AG04449 (cell line): ENCODE data around the gene ADNP.

Experiments
- CTCF ChIA-PET: fragments of 350-600 bp; formaldehyde crosslinking; extraction: SDS; loops from one replicate; lab custom pipeline; 2021; ENCODE audit warnings: antibody characterized with exemption; lab: Yijun Ruan, JAX
- POLR2A ChIA-PET: fragments of 400-600, 350-600 bp; formaldehyde crosslinking; extraction: SDS; loops from one replicate; lab custom pipeline; 2020; ENCODE audit warnings: antibody characterized with exemption, inconsistent platforms; lab: Yijun Ruan, JAX
- DNase-seq: peaks from one replicate; pipeline ENCODE4 v3.0.0-alpha.2; 2010; ENCODE audit warnings: low read depth, low spot score
- H3K4me3 ChIP-seq: 2 replicates; pipeline ENCODE4 v1.5.1; 2011; ENCODE audit warnings: low read depth, mild to moderate bottlenecking, control low read depth, low read length
- TF ChIP-seq, protein P1 (sequence below): IDR thresholded peaks from one replicate; pipeline ENCODE4 v1.5.1; 2011; ENCODE audit warnings: mild to moderate bottlenecking, moderate library complexity, low read length, control low read depth, inconsistent platforms; ENCODE audit not compliant: insufficient read depth; ENCODE audit errors: missing control alignments

ADNP gene

DNA sequence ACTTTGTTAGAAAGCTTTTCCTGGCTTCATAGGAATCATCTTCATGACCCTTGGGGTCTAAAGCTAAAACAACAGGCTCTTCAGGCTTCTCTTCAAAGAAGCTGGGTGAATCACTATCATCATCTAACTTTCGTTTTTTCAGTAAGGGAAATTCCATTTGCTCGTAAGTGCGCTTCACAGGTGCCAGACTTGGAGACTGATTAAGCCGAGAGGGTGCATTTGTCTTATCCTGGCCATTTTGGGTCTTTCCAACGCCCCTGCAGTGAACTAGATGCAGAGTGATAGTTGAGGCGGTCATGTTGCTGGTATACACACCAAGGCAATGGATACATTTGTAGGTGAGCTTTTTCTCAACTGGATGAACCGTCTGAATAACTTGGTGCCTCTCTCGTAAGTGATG lies 38.8 kb downstream of the ADNP start:
- H3K4me3 ChIP-seq: no peak overlapping the region
- TF ChIP-seq, protein P1, sequence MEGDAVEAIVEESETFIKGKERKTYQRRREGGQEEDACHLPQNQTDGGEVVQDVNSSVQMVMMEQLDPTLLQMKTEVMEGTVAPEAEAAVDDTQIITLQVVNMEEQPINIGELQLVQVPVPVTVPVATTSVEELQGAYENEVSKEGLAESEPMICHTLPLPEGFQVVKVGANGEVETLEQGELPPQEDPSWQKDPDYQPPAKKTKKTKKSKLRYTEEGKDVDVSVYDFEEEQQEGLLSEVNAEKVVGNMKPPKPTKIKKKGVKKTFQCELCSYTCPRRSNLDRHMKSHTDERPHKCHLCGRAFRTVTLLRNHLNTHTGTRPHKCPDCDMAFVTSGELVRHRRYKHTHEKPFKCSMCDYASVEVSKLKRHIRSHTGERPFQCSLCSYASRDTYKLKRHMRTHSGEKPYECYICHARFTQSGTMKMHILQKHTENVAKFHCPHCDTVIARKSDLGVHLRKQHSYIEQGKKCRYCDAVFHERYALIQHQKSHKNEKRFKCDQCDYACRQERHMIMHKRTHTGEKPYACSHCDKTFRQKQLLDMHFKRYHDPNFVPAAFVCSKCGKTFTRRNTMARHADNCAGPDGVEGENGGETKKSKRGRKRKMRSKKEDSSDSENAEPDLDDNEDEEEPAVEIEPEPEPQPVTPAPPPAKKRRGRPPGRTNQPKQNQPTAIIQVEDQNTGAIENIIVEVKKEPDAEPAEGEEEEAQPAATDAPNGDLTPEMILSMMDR: no peak
- ChIA-PET POLR2A (no interaction called here), CTCF (interaction anchor here (0.7 to 2.6 kb wide), 3 partner anchors 27 to 98 kb away, joined by 3 to 12 read pairs (median 7); partner anchors contain the start of gene BCAS4)
- no peak for DNase-seq

DNA sequence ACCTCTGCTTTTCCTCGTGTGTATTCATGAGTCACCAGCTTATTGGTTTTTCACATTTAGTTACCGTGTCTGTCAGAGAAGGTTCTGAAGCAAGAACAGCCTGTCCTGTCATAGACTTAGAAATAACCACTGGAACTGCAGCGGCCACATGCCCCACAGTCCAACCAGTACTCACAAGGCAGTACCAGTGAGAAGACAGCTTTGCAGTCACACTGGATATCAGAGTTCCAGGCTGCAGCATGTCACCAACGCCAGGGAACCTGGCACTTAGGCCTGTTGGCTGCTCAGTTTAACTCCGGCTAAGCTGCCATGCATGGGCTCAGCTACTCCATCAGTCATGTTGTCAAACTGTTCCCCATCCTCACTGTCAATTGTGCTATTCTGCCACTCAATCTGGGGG lies 40.1 kb downstream of the ADNP start:
- no peak for DNase-seq
- ChIA-PET POLR2A (interaction anchor here (0.7 kb wide), 1 partner anchor 40 kb away, joined by 3 read pairs; the partner anchor contains the start of gene ADNP), CTCF (interaction anchor here (1.4 to 2.6 kb wide), 4 partner anchors 9 to 100 kb away, joined by 3 to 12 read pairs (median 6); partner anchors contain the start of gene BCAS4)
- TF ChIP-seq, protein P1: no peak
- no peak overlapping the region for H3K4me3 ChIP-seq

DNA sequence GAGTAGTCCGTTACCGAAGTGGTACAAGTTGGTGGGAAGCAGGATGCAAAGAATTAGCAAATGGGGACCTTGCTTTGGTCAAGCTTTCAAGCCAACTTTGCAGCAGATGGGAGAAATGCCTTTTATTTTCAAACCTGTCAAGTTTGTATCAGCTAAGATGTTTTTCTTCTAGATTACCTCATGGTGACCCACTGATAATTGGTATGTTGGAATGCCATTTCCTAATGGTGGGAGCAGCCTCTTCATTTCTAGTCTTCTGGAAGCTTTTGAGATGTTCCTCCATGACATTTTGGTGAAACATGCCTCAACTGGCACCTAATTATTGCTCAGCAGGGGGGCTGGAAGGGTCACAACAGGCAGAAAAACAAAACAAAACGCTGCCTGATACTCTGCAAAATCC lies 43.7 kb downstream of the ADNP start:
- no peak overlapping the region for H3K4me3 ChIP-seq
- TF ChIP-seq, protein P1: no peak
- DNase-seq: no peak
- ChIA-PET POLR2A (no interaction called here), CTCF (interaction anchor here (1.9 kb wide), 1 partner anchor 97 kb away, joined by 5 read pairs; no protein-coding TSS in a partner anchor)

DNA sequence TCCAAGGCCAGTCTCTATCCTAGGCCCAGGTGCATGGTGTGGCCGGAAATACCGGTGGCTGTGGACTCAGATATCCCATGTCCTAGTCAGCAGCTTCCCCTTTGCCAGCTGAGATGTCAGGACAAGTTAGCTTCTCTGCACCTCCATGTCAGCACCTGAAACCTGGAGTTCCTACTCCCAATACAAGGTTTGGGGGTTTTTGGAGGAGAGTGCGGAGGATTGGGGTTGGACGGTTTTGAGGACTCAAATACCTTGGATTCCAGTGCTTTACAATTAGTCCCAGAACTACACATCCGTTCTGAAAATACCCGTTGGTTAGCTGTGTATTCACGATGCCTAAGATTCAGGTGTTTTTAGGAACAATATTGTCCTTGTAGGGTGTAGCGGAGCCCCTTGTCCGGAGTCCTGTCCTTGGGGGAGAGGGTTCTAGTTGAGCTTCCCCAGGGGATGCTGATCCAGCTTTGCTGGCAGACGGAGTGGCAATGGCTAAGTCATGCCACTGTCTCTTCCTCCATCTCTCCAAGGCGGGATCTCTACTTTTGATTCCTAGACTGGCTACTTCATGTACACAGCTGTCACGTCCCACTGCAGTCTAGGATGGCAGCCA lies 45.0 kb downstream of the ADNP start:
- TF ChIP-seq, protein P1: no peak
- ChIA-PET CTCF (no interaction called here), POLR2A (no interaction called here)
- no peak overlapping the region for H3K4me3 ChIP-seq
- no peak for DNase-seq

DNA sequence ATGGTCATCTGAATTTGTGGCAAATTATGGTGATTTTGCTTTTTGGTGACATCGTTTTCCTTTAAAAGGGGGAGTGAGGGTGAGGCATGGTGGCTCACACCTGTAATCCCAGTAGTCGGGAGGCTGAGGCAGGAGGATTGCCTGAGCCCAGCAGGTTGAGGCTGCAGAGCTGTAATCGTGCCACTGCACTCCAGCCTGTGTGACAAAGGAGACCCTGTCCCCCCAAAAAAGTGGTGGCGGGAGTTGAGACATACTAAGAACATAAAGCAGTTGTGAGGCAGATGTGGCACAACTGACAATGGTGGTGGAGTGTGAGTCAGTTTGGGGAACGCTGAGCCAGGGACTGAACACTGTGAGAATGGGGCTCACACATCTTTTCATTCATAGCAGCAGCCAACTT lies 45.5 kb downstream of the ADNP start:
- ChIA-PET POLR2A (no interaction called here), CTCF (interaction anchor here (1.7 kb wide), 1 partner anchor 91 kb away, joined by 6 read pairs; the partner anchor contains the start of gene BCAS4)
- TF ChIP-seq, protein P1: no peak
- DNase-seq: no peak
- no peak overlapping the region for H3K4me3 ChIP-seq

DNA sequence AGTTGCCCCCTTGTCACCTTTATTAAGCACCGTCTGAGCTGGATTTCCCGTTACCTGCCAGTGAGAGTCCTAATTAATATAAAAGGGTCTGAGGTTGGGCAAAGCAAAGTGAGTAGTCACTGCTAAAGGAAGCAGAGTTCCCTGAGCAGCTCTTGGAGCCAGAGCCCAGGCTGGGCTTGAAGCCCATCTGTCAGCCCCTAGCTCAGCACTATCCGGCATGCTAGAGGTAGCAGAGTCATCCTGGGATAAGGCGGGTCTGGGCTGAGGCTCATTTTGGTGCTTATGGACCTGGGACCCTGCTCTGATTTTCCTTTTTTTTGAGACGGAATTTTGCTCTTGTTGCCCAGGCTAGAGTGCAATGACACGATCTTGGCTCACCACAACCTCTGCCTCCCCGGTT lies 46.2 kb downstream of the ADNP start:
- POLR2A ChIA-PET: no interaction called here
- CTCF ChIA-PET: interaction anchor here (1.7 kb wide), 1 partner anchor 90 kb away, joined by 6 read pairs; the partner anchor contains the start of gene BCAS4
- no peak for DNase-seq
- TF ChIP-seq, protein P1: no peak
- no peak overlapping the region for H3K4me3 ChIP-seq
